ENCODE data around the gene CCDC88C. TPM values are rescaled to one million over a fixed set of nuclear protein-coding genes. Genes with fewer than 3 reads are reported as not detected.

Gene CCDC88C
- total RNA-seq, 1 donor from 2014 or later, result 17.8 TPM

DNA sequence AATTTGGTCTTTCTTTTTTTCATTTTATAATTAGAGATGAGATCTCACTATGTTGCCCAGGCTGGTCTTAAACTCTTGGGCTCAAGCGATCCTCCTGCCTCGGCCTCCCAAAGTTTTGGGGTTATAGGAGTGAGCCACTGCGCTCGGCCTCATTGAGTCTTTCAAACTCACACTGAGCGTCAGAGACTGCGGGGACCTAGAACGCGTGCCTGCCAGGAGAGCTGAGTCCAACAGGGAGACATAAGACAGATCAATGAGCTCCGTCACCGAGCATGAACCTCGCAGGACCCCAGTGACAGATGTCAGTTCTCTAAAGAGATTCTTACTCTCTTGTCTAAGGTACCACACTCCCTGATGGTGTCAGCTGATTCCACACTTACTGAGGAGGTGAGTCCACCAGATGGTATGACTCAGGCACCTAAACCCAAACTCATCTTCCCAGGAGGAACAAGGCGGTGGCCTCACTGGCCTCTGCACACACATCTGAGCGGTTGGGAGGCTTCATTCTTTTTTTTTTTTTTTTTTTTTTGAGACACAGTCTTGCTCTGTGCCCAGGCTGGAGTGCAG lies 58.9 kb downstream of the CCDC88C start:
- H3K27ac ChIP-seq, result no peak overlapping the region
- H3K4me1 Mint-ChIP-seq, result peaks cover 51% of the 10 kb centered on the region
- peaks cover 56% of the 10 kb centered on the region for H3K79me2 ChIP-seq (ENCODE audit: low read depth)
- H3K36me3 ChIP-seq, result no peaks in the 10 kb centered on the region
- H2AFZ ChIP-seq (replicated peaks), result no peak overlapping the region
- peaks cover under 1% of the 10 kb centered on the region for H3F3A ChIP-seq (ENCODE audit: low read depth)
- H3K36me3 Mint-ChIP-seq, result peaks cover 6% of the 10 kb centered on the region
- H3K27me3 ChIP-seq, result no peaks in the 10 kb centered on the region
- TF ChIP-seq, protein P1, sequence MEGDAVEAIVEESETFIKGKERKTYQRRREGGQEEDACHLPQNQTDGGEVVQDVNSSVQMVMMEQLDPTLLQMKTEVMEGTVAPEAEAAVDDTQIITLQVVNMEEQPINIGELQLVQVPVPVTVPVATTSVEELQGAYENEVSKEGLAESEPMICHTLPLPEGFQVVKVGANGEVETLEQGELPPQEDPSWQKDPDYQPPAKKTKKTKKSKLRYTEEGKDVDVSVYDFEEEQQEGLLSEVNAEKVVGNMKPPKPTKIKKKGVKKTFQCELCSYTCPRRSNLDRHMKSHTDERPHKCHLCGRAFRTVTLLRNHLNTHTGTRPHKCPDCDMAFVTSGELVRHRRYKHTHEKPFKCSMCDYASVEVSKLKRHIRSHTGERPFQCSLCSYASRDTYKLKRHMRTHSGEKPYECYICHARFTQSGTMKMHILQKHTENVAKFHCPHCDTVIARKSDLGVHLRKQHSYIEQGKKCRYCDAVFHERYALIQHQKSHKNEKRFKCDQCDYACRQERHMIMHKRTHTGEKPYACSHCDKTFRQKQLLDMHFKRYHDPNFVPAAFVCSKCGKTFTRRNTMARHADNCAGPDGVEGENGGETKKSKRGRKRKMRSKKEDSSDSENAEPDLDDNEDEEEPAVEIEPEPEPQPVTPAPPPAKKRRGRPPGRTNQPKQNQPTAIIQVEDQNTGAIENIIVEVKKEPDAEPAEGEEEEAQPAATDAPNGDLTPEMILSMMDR (IDR thresholded peaks at IDR 0.05), result no peak
- TF ChIP-seq EZH2phosphoT487 (IDR thresholded peaks at IDR 0.05) (no peak), EZH2 (IDR thresholded peaks at IDR 0.05) (no peak)
- DNase-seq (ENCODE audit: low spot score), result no peak
- H3K4me3 Mint-ChIP-seq, result no peak overlapping the region
- H3K4me1 ChIP-seq, result peaks cover 19% of the 10 kb centered on the region
- peaks cover 14% of the 10 kb centered on the region for H3K27me3 Mint-ChIP-seq (ENCODE audit: insufficient read depth, low read depth)
- H3K27ac Mint-ChIP-seq, result no peak overlapping the region
- H3K4me2 ChIP-seq, result no peak overlapping the region
- H3K9me3 ChIP-seq (ENCODE audit: low read depth), result no peaks in the 10 kb centered on the region
- H3K9ac ChIP-seq, result no peak overlapping the region
- no peaks in the 10 kb centered on the region for H3K9me3 Mint-ChIP-seq
- no peak overlapping the region for H3K4me3 ChIP-seq
- H4K20me1 ChIP-seq (ENCODE audit: low read depth), result peaks cover 30% of the 10 kb centered on the region

DNA sequence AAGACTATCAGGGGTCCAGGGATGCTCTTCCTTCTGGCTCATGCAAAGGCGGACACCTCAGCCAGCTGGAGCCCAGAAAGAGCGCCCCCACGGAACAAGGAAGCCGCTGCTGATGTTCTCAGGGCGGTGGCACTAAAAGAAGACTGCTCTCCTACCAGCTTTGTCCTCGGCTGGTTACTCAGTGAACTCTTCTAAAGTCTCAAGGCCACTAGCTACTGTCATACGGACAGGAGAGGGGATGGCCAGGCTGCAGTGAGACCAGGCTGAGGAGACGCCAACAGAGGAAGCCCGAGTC lies 59.6 kb downstream of the CCDC88C start:
- TF ChIP-seq EZH2 (IDR thresholded peaks at IDR 0.05) (no peak), EZH2phosphoT487 (IDR thresholded peaks at IDR 0.05) (no peak)
- TF ChIP-seq, protein P1 (IDR thresholded peaks at IDR 0.05), result no peak
- peaks cover 21% of the 10 kb centered on the region for H3K4me1 ChIP-seq
- H3K4me1 Mint-ChIP-seq, result peaks cover 58% of the 10 kb centered on the region
- H3K79me2 ChIP-seq (ENCODE audit: low read depth), result peaks cover 56% of the 10 kb centered on the region
- H3K4me2 ChIP-seq, result no peak overlapping the region
- H3K36me3 ChIP-seq, result no peaks in the 10 kb centered on the region
- peaks cover 5% of the 10 kb centered on the region for H3F3A ChIP-seq (ENCODE audit: low read depth)
- no peaks in the 10 kb centered on the region for H3K27me3 ChIP-seq
- no peaks in the 10 kb centered on the region for H3K9me3 Mint-ChIP-seq
- no peak overlapping the region for H3K9ac ChIP-seq
- no peak overlapping the region for H3K4me3 ChIP-seq
- peaks cover 35% of the 10 kb centered on the region for H4K20me1 ChIP-seq (ENCODE audit: low read depth)
- no peak overlapping the region for H2AFZ ChIP-seq (replicated peaks)
- no peak overlapping the region for H3K4me3 Mint-ChIP-seq
- H3K36me3 Mint-ChIP-seq, result peaks cover 6% of the 10 kb centered on the region
- H3K27ac Mint-ChIP-seq, result no peak overlapping the region
- peaks cover 14% of the 10 kb centered on the region for H3K27me3 Mint-ChIP-seq (ENCODE audit: insufficient read depth, low read depth)
- no peaks in the 10 kb centered on the region for H3K9me3 ChIP-seq (ENCODE audit: low read depth)
- DNase-seq (ENCODE audit: low spot score), result no peak
- H3K27ac ChIP-seq, result no peak overlapping the region

DNA sequence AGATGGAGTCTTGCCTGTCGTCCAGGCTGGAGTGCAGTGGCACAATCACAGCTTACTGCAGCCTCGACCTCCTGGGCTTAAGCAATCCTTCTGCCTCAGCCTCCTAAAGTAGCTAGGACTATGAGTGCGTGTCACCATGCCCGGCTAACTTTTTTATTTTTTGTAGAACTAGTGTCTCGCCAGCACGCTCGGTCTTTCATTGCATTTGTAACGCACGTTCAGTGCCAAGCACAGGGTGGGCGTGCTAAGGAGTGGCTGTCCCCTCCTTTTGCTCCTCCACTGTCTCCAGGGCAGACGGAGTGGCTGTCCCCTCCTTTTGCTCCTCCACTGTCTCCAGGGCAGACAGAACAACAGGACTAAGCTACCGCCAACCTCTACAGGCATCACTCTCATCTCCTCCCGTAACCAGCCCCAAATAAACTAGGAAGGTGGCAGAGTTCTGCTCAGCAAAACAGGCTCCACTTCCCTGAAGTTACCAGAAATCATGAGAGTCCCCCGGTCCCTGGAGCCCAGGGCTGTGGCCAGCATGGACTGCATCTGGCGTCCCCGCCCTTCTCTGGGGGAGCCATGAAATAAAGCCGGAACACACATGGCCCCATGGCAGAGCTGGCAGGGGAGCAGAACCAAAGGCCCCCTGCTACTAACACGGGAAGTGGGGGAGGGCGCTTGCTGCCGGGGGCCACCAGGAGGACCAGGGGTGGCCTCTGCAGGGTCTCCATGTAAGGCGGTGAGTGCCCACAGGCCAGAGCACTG lies 60.2 kb downstream of the CCDC88C start:
- Histone ChIP-seq H3K36me3 (no peaks in the 10 kb centered on the region), H3F3A (ENCODE audit: low read depth) (peaks cover 7% of the 10 kb centered on the region), H3K27ac (no peak overlapping the region), H3K27me3 (no peaks in the 10 kb centered on the region), H3K9me3 (ENCODE audit: low read depth) (no peaks in the 10 kb centered on the region), H3K79me2 (ENCODE audit: low read depth) (peaks cover 55% of the 10 kb centered on the region), H3K4me2 (no peak overlapping the region), H3K4me3 (no peak overlapping the region), H3K9ac (no peak overlapping the region), H3K4me1 (peaks cover 26% of the 10 kb centered on the region), H4K20me1 (ENCODE audit: low read depth) (peaks cover 40% of the 10 kb centered on the region), H2AFZ (replicated peaks) (no peak overlapping the region)
- peak overlapping the region; percentile 88 for H3K27ac Mint-ChIP-seq
- peaks cover 6% of the 10 kb centered on the region for H3K36me3 Mint-ChIP-seq
- peaks cover 63% of the 10 kb centered on the region for H3K4me1 Mint-ChIP-seq
- no peak for DNase-seq (ENCODE audit: low spot score)
- no peaks in the 10 kb centered on the region for H3K9me3 Mint-ChIP-seq
- no peak overlapping the region for H3K4me3 Mint-ChIP-seq
- H3K27me3 Mint-ChIP-seq (ENCODE audit: insufficient read depth, low read depth), result peaks cover 14% of the 10 kb centered on the region
- TF ChIP-seq, protein P1 (IDR thresholded peaks at IDR 0.05), result no peak
- TF ChIP-seq EZH2phosphoT487 (IDR thresholded peaks at IDR 0.05) (no peak), EZH2 (IDR thresholded peaks at IDR 0.05) (no peak)
